ENCODE data around the gene WDR72. TPM values are rescaled to one million over a fixed set of nuclear protein-coding genes. Genes with fewer than 3 reads are reported as not detected.

The WDR72 gene
- total and polyA plus RNA-seq, 2 of the 8 experiments (the other 6 are each of a cell fraction or from before 2014, with no cell fraction given): 1.2 to 1.9 TPM

- TF ChIP-seq ATF2 (IDR thresholded peaks at IDR 0.05; ENCODE audit: low read length) (no peak), CHD2 (IDR thresholded peaks at IDR 0.05; ENCODE audit: low read length) (no peak), EGR1 (IDR thresholded peaks at IDR 0.05; ENCODE audit: borderline replicate concordance, low read depth, low read length) (no peak), TAF7 (optimal IDR thresholded peaks at IDR 0.05; ENCODE audit: borderline replicate concordance, low read depth, low read length) (no peak), SP1 (IDR thresholded peaks at IDR 0.05; ENCODE audit: low read depth, low read length) (no peak), GTF2F1 (IDR thresholded peaks at IDR 0.05; ENCODE audit: borderline replicate concordance, low read depth, low read length) (no peak), CHD7 (IDR thresholded peaks at IDR 0.05; ENCODE audit: insufficient replicate concordance, low read length) (no peak)
Measured at GRCh38 chr15:53752406-53752805, 7.1 kb downstream of the WDR72 start (continued).
